Measurements from ENCODE around the gene SUPT3H. TPM values are rescaled to one million over a fixed set of nuclear protein-coding genes. Genes with fewer than 3 reads are reported as not detected.
A peak's percentile ranks its signal among the peaks of the same experiment; 100 is the strongest.

SUPT3H gene
- total RNA-seq, 1 experiment from 2014 or later, result 35.8 TPM

DNA sequence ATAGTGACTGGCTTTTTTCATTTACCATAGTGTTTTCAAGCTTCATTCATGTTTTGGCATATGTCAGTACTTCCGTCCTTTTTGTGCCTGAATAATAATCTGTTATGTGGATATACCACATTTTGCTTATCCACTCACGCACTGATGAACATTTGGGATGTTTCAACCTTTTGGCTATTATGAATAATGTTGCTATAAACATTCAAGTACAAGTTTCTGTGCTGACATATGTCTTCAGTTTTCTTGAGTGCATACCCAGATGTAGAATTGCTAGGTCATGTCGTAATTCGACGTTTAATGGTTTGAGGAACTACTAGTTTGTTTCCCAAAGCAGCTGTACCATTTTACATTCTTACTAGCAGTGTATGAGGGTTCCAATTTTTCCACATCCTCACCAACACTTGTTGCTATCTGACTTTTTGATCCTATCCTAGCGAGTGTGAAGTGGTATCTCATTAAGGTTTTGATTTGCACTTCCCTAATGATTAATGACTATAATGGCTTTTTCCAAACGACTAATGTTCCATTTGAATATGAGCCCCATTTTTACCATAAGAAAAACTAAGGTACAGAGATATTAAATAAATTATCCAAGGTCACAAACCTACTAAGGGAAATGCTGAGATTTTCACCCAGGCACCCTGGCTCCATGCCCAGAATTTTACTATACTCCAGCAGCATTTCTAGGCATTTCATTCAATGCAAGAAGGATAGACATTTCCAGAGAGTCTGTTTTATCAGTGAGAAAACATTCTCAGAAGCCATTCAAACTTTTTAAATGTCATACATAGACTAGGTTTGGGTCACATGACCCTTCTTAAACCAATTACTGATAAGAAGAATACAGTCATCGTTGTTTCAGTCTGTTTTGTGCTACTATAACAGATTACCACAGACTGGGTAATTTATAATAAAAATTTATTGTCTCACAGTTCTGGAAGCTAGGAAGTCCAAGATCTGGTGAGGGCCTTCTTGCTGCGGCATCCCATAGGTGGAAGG is 120.7 kb downstream of the SUPT3H start:
- no peak for DNase-seq (ENCODE audit: low read depth)

GRCh38 chr6:45255434-45255833 is 122.3 kb downstream of the SUPT3H start:
- DNase-seq (ENCODE audit: low read depth), result no peak

DNA sequence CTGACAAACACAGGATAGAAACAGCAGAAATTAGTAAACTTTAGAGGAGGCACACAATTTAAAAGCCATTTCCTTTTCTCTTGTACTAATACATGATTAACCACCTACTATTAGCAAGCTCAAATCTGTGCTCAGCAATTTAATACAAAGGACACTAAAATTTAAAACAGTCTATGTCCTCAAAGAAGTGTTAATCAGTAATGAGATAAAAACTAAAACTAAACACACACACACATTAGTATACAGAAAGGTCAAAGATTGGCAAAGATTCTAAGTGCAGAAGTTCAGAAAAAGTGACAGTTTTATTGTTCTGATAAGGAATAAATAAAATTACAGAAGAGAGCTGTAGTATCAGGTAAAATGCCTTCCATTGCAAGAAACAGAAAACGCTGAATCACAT is 123.5 kb downstream of the SUPT3H start:
- DNase-seq (ENCODE audit: low read depth), result no peak

- DNase-seq (ENCODE audit: low read depth), result no peak
These were observed 124.3 kb downstream of the SUPT3H start for GRCh38 chr6:45253453-45253852.

GRCh38 chr6:45231660-45232059 is 146.1 kb downstream of the SUPT3H start:
- no peak for DNase-seq (ENCODE audit: low read depth)

DNA sequence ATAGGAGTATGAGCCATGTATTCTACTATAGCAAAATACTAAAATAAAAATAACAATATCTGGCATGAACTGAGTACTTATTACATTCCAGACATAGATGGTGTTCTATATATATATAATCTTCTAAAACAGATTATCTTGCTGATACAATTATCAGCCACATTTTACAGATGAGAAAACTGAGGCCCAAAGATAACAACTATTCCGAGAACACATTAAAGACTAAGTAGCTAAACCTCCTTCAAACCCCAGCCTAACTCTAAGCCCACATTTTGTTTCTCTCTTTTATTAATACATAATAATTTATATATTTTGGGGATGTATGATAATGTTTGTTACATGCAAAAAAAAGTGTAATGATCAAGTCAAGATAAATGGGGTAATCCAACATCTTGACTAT is 148.3 kb downstream of the SUPT3H start:
- no peak for DNase-seq (ENCODE audit: low read depth)

DNA sequence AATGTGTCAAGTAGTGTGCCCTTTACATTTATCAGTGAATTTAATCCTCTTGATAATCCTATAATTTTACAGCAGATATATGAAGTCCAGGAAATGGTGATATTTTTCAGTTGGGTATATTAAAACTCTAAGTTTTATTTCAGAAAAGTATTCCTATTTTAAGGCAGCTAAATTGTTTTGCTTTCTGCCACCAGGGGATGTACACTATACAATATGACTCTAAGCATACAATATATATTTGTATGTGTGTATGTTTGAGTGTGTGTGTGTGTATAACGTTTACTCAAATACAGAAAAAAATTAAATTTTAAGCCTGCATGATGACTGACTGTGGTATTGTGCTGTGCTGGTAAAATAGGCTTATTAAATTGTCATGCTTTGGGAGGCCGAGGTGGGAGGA is 151.7 kb downstream of the SUPT3H start:
- no peak for DNase-seq (ENCODE audit: low read depth)

GRCh38 chr6:45222380-45222779 is 155.4 kb downstream of the SUPT3H start:
- DNase-seq (ENCODE audit: low read depth), result no peak

DNA sequence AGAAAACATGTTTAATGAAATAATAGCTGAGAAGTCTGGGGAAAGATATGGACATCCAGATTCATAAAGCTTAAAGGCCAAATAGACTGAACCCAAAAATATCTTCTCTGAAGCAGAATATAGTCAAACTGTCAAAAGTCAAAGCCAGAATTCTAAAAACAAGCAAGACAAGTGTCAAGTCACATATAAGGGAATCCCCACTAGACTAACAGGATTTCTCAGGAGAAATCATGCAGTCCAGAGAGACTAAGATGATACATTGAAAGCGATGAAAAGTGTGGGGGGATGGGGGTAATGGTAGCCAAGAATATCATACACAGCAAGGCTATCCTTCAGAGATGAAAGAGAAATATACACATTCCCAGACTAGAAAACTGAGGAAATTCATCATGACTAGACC is 162.0 kb downstream of the SUPT3H start:
- no peak for DNase-seq (ENCODE audit: low read depth)

DNA sequence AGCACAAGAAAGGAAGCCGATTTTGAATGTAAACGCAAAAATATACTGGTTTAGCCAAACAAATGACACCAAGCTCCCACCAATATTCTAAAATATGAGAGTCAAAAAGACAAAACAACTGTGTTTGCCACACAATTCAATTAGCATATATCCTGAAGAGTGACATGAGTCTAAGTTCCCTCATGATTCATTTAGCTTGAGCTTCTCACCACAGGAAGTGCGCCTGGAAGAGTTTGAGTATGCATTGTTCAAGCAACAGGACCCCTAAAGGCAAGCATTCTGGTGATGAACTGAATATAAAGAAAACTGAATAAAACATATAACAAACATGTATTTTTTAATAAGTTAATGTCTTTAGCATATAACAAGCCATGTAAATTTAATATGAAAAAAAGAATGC is 164.8 kb downstream of the SUPT3H start:
- DNase-seq (ENCODE audit: low read depth), result peak; percentile 32

DNA sequence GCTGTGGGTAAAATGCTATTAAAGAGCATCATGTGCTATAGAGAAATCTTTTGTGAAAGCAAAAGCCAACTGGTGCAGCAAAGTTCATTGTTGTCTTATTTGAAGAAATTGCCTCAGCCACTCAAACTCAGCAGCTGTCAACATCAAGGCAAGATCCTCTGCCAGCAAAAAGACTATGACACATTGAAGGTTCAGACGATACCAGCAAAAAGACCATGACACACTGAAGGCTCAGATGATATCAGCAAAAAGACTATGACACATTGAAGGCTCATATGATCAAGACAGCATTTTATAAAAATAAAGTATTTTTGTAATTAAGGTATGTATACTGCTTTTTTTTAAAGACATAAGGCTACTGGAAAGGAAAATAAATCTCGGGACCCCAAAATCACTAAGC is 168.0 kb downstream of the SUPT3H start:
- no peak for DNase-seq (ENCODE audit: low read depth)

- DNase-seq (ENCODE audit: low read depth), result no peak
These were observed 170.8 kb downstream of the SUPT3H start for GRCh38 chr6:45206793-45207492.

DNA sequence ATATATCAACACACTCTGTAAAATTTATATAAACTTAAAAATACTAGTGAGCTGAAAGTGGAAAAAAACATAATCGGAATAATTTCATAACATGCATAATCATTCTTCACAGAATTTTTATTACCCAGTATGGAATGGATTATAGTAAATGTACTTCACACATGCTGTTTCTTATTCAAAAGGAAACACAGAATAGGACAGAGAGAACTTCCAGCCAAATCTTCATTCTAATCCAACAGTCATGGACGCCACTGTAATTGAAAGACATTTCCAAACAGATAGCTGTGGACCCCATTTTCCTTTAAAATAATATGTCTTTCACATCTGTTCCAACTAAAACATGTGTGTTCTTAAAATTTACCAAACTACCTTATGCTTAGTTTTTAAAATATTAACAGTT is 176.2 kb downstream of the SUPT3H start:
- DNase-seq (ENCODE audit: low read depth), result no peak

- DNase-seq (ENCODE audit: low read depth), result no peak
These were observed 177.2 kb downstream of the SUPT3H start for GRCh38 chr6:45200510-45200909.

DNA sequence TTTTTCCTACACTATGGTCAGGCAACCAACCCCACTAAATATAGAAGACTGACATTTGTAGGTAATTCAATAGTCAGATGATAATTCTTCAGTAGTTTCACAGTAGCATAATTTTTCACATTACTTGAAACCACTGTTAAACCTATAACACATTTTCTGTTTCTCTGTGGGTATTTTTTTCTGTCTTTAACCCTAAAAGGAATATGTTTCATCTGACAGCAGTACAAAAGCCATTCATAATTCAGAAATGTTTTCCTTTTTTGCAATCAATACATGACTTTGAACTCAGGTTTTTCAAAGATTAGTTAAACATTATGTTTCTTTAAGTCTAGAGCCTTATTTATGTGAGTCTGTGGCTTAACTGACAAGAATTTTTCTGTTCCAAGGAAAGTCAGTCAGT is 178.2 kb downstream of the SUPT3H start:
- no peak for DNase-seq (ENCODE audit: low read depth)

DNA sequence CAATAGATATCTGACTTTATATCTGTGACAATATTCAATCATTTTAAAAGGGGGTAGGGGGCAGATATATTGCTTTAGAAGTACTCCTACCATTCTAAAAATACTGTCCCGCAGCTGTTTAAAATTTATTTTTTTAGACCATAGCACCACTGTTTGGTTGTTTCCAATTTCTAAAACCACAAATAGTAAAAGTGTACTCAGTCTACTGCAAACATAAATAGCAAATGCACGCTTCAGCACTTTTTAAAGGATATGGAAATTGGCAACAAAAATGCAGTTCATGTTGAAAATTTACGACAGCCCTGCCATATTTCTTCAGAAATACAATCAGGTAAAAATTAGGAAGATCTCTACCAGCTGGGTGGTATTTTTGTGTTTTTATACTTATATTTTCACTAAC is 181.6 kb downstream of the SUPT3H start:
- no peak for DNase-seq (ENCODE audit: low read depth)

DNA sequence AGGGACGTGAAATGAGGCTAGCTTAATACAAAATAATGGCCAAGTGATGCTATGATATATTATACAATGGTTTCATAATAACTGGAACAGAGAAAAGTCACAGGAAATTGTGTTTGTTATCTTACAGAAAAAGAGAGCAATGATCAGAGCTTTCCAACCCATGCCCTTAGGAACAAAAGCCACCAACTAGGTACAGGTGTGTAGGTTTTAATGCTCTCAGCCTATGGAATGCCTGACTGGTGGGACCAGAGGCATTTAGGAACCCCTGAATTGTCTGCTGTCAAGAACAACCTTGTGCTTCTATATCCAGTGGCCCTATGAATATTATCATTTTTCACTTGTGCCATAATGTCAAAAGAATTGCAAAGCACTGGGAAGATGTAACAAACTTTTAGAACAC is 182.6 kb downstream of the SUPT3H start:
- no peak for DNase-seq (ENCODE audit: low read depth)

GRCh38 chr6:45192556-45192955 is 185.2 kb downstream of the SUPT3H start:
- no peak for DNase-seq (ENCODE audit: low read depth)

DNA sequence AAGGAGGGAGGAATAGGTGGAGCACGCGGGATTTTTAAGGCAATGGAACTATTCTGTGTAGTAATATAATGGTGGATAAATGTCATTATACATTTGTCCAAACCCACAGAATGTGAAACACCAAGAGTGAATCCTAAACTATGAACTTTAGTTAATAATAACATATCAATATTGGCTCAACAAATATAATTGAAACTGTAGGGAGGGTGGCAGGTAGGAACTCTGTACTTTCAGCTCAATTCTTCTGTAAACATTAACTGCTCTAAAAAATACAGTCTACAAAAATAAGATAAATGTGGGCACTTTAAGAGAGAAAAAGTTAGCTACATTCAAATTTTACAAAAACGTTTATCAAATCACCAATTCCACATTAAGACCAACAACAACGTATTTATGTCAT is 186.3 kb downstream of the SUPT3H start:
- DNase-seq (ENCODE audit: low read depth), result no peak

- peak; percentile 66 for DNase-seq (ENCODE audit: low read depth)
These were observed 189.9 kb downstream of the SUPT3H start for GRCh38 chr6:45187836-45188235.

DNA sequence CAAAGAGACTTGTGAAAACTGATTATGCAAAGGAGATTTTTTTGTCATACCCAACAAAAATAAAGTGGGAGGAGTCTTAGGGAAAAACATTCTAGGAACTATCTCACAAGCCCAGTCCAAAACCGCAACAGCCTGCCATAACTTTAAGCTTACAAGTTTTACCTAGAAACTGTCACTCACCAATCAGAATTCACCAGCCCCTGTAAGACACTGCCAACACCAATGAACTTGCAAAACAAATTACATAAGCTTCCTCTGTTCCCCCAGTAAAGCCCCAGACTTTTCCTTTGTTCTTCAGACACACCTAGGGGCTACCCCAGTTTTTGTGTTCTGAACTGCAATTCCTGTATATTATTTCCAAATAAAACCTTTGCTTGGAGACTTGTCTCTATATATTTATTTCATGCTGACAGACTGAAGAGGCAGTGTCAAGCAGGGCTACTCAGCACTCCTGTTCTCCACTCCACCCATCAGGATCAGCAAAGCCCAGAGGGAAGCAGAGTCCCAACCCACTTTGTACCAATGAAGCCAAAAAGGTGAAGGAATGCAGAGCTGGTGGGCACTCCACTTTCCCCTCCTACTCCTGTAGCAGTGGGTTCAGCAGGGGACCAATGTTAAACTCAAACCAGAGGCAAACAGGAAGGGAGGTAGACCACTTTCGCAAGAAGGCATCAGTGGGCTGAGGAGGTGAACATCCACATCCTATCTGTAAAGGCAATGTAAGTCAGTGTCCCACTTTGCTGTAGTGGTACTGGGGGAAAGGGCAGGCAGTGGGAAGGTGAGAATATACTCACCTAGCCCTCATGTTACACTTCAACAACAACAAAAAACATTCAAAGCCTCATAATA is 192.1 kb downstream of the SUPT3H start:
- no peak for DNase-seq (ENCODE audit: low read depth)

GRCh38 chr6:45184937-45185336 is 192.8 kb downstream of the SUPT3H start:
- DNase-seq (ENCODE audit: low read depth), result no peak
